ENCODE measurements around the gene NEK10. TPM values are rescaled to one million over a fixed set of nuclear protein-coding genes. Genes with fewer than 3 reads are reported as not detected.

NEK10 gene
- polyA plus RNA-seq, 1 experiment: 3.0 TPM

- TF ChIP-seq, protein P1, sequence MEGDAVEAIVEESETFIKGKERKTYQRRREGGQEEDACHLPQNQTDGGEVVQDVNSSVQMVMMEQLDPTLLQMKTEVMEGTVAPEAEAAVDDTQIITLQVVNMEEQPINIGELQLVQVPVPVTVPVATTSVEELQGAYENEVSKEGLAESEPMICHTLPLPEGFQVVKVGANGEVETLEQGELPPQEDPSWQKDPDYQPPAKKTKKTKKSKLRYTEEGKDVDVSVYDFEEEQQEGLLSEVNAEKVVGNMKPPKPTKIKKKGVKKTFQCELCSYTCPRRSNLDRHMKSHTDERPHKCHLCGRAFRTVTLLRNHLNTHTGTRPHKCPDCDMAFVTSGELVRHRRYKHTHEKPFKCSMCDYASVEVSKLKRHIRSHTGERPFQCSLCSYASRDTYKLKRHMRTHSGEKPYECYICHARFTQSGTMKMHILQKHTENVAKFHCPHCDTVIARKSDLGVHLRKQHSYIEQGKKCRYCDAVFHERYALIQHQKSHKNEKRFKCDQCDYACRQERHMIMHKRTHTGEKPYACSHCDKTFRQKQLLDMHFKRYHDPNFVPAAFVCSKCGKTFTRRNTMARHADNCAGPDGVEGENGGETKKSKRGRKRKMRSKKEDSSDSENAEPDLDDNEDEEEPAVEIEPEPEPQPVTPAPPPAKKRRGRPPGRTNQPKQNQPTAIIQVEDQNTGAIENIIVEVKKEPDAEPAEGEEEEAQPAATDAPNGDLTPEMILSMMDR (IDR thresholded peaks at IDR 0.05; ENCODE audit: low read depth, low read length): no peak
- POLR2A ChIA-PET: interaction anchor here (0.6 to 1.8 kb wide), 5 partner anchors 12 to 378 kb away, joined by 3 to 9 read pairs (median 4); partner anchors contain the start of gene NEK10
- Histone ChIP-seq H3K27ac (ENCODE audit: low read depth, low read length) (peak overlapping the region; percentile 82), H3K27me3 (ENCODE audit: control insufficient read depth, insufficient read depth, low read length) (no peaks in the 10 kb centered on the region), H3K4me3 (ENCODE audit: low read depth, low read length) (no peak overlapping the region), H3K9me3 (ENCODE audit: control insufficient read depth, insufficient read depth, low read length) (no peaks in the 10 kb centered on the region)
- DNase-seq (ENCODE audit: low read depth, low spot score): peak; percentile 96
- CTCF ChIA-PET: interaction anchor here (0.9 to 1.9 kb wide), 5 partner anchors 15 to 385 kb away, joined by 3 to 7 read pairs (median 4); no protein-coding TSS in a partner anchor
These were observed 42.3 kb downstream of the NEK10 start for GRCh38 chr3:27326629-27327545.

GRCh38 chr3:27326202-27326601 is 43.0 kb downstream of the NEK10 start:
- Histone ChIP-seq H3K27me3 (ENCODE audit: control insufficient read depth, insufficient read depth, low read length) (no peaks in the 10 kb centered on the region), H3K9me3 (ENCODE audit: control insufficient read depth, insufficient read depth, low read length) (no peaks in the 10 kb centered on the region), H3K4me3 (ENCODE audit: low read depth, low read length) (no peak overlapping the region), H3K27ac (ENCODE audit: low read depth, low read length) (peak overlapping the region; percentile 80)
- CTCF ChIA-PET: interaction anchor here (0.6 to 1.9 kb wide), 6 partner anchors 15 to 386 kb away, joined by 3 to 7 read pairs (median 4); no protein-coding TSS in a partner anchor
- POLR2A ChIA-PET: interaction anchor here (0.6 to 1.8 kb wide), 5 partner anchors 12 to 378 kb away, joined by 3 to 9 read pairs (median 4); partner anchors contain the start of gene NEK10
- peak; percentile 18 for DNase-seq (ENCODE audit: low read depth, low spot score)
- TF ChIP-seq, protein P1 (IDR thresholded peaks at IDR 0.05; ENCODE audit: low read depth, low read length): no peak

DNA sequence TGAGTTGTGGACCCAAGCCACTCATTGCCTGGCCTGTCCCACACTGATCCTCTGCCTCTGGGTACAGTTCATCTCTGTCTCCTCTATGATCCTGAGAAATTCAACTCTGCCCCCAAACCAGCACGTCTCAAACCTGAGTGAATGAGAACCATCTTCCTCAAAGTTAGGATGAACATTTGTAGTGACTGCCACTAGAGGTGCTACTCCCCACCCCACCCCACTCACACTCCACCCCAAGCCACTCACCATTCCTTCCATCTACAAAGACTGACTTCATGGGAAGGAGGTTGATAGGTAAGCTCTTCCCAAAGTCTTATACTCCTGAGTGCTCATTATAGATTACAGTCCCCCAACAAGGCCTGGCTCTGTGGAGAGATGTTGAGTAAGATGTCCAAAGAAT is 43.8 kb downstream of the NEK10 start:
- Histone ChIP-seq H3K9me3 (ENCODE audit: control insufficient read depth, insufficient read depth, low read length) (no peaks in the 10 kb centered on the region), H3K27me3 (ENCODE audit: control insufficient read depth, insufficient read depth, low read length) (no peaks in the 10 kb centered on the region), H3K4me3 (ENCODE audit: low read depth, low read length) (no peak overlapping the region), H3K27ac (ENCODE audit: low read depth, low read length) (peak overlapping the region; percentile 80)
- ChIA-PET POLR2A (interaction anchor here (1.8 kb wide), 1 partner anchor 14 kb away, joined by 9 read pairs; no protein-coding TSS in a partner anchor), CTCF (interaction anchor here (0.6 to 1.9 kb wide), 3 partner anchors 14 to 142 kb away, joined by 3 to 7 read pairs (median 4); no protein-coding TSS in a partner anchor)
- DNase-seq (ENCODE audit: low read depth, low spot score): no peak
- TF ChIP-seq, protein P1 (IDR thresholded peaks at IDR 0.05; ENCODE audit: low read depth, low read length): peak; percentile 4; the same call in 1 of the 2 replicates

- Histone ChIP-seq H3K4me3 (ENCODE audit: low read depth, low read length) (no peak overlapping the region), H3K27ac (ENCODE audit: low read depth, low read length) (no peak overlapping the region), H3K27me3 (ENCODE audit: control insufficient read depth, insufficient read depth, low read length) (no peaks in the 10 kb centered on the region), H3K9me3 (ENCODE audit: control insufficient read depth, insufficient read depth, low read length) (no peaks in the 10 kb centered on the region)
- TF ChIP-seq, protein P1 (IDR thresholded peaks at IDR 0.05; ENCODE audit: low read depth, low read length): no peak
- CTCF ChIA-PET: no interaction called here
- POLR2A ChIA-PET: no interaction called here
- no peak for DNase-seq (ENCODE audit: low read depth, low spot score)
These were observed 44.5 kb downstream of the NEK10 start for GRCh38 chr3:27324686-27325085.

Data from AG04450 (cell line).